Neural progenitor cell (in vitro differentiated cells): ENCODE results near the gene ALOX12B. TPM values are rescaled to one million over a fixed set of nuclear protein-coding genes. Genes with fewer than 3 reads are reported as not detected.

ENCODE experiments used
- DNase-seq: peaks from one replicate; pipeline ENCODE4 v3.0.0-alpha.2; 2016; ENCODE audit warnings: low spot score
- H2AFZ ChIP-seq: fragments of 200-600 bp; sonication (generic); replicated peaks from 2 replicates; pipeline ENCODE4 v1.6.1; 2016; ENCODE audit warnings: antibody characterized with exemption
- H3F3A ChIP-seq: fragments of 200-600 bp; sonication (generic); 2 replicates; pipeline ENCODE4 v1.6.1; 2016; ENCODE audit warnings: antibody characterized with exemption, low read depth
- H3K27ac ChIP-seq: fragments of 200-600 bp; sonication (generic); 2 replicates; pipeline ENCODE4 v1.5.1; 2016; ENCODE audit warnings: mild to moderate bottlenecking
- H3K27me3 ChIP-seq: fragments of 200-600 bp; sonication (generic); 2 replicates; pipeline ENCODE4 v1.6.1; 2016; ENCODE audit warnings: mild to moderate bottlenecking, moderate library complexity
- H3K36me3 ChIP-seq: fragments of 200-600 bp; sonication (generic); 2 replicates; pipeline ENCODE4 v1.5.1; 2016
- H3K4me1 ChIP-seq: fragments of 200-600 bp; sonication (generic); 2 replicates; pipeline ENCODE4 v1.6.1; 2016; ENCODE audit warnings: mixed run types
- H3K4me2 ChIP-seq: fragments of 200-600 bp; sonication (generic); 2 replicates; pipeline ENCODE4 v1.6.1; 2016
- H3K4me3 ChIP-seq: fragments of 200-600 bp; sonication (generic); 2 replicates; pipeline ENCODE4 v1.5.1; 2016
- H3K79me2 ChIP-seq: fragments of 200-600 bp; sonication (generic); 2 replicates; pipeline ENCODE4 v1.6.1; 2016; ENCODE audit warnings: low read depth
- H3K9ac ChIP-seq: fragments of 200-600 bp; sonication (generic); 2 replicates; pipeline ENCODE4 v1.6.1; 2016
- H3K9me3 ChIP-seq: fragments of 200-600 bp; sonication (generic); 2 replicates; pipeline ENCODE4 v1.5.1; 2016; ENCODE audit warnings: low read depth
- H4K20me1 ChIP-seq: fragments of 200-600 bp; sonication (generic); 2 replicates; pipeline ENCODE4 v1.6.1; 2016; ENCODE audit warnings: low read depth
- H3K27ac Mint-ChIP-seq: 3 replicates; pipeline ENCODE4 v1.8.0; 2021; ENCODE audit warnings: mixed read lengths
- H3K27me3 Mint-ChIP-seq: 2 replicates; pipeline ENCODE4 v1.8.0; 2022; ENCODE audit warnings: low read depth, mild to moderate bottlenecking, inconsistent platforms, moderate library complexity, mixed read lengths; ENCODE audit not compliant: insufficient read depth
- H3K36me3 Mint-ChIP-seq: 3 replicates; pipeline ENCODE4 v1.8.0; 2021; ENCODE audit warnings: mixed read lengths
- H3K4me1 Mint-ChIP-seq: 3 replicates; pipeline ENCODE4 v1.8.0; 2021; ENCODE audit warnings: mixed read lengths
- H3K4me3 Mint-ChIP-seq: 3 replicates; pipeline ENCODE4 v1.8.0; 2021; ENCODE audit warnings: mild to moderate bottlenecking, moderate library complexity, mixed read lengths
- H3K9me3 Mint-ChIP-seq: 3 replicates; pipeline ENCODE4 v1.8.0; 2020; ENCODE audit warnings: mixed read lengths
- EZH2 ChIP-seq: fragments of 200-600 bp; sonication (generic); IDR thresholded peaks from 2 replicates; pipeline ENCODE4 v1.6.1; 2017; ENCODE audit warnings: antibody characterized with exemption, mild to moderate bottlenecking, moderate library complexity
- EZH2phosphoT487 ChIP-seq: fragments of 200-600 bp; sonication (generic); IDR thresholded peaks from 2 replicates; pipeline ENCODE4 v1.6.1; 2017; ENCODE audit warnings: antibody characterized with exemption
- total RNA-seq: library from RNA; depleted of rRNA; stranded (reverse); fragments of >200 nt; gene quantifications from 2 replicates; pipeline ENCODE4 v1.2.3, GENCODE V29; 2015; ENCODE audit warnings: low replicate concordance
- TF ChIP-seq, protein P1 (sequence below): fragments of 200-600 bp; sonication (generic); IDR thresholded peaks from 2 replicates; pipeline ENCODE4 v1.5.1; 2017; ENCODE audit warnings: antibody characterized with exemption, mild to moderate bottlenecking

ALOX12B gene
- total RNA-seq, 1 donor from 2014 or later: not detected

DNA sequence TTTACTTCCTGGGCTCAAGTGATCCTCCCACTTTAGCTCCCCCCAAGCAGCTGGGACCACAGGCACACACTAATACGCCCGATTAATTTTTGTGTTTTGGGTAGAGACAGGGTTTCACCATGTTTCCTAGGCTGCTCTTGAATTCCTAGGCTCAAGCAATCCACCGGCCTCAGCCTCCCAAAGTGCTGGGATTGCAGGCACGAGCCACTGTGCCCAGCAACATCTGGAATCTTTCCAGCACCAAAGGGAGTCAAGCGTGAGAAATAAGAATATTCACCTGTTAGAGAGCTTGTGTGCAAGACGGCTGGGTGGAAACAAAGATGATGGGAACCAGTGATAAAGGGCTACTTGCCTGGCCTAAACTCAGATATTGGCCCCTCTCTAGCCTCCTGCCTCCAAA lies 14.2 kb upstream of the ALOX12B start:
- Histone ChIP-seq H3K79me2 (no peaks in the 10 kb centered on the region), H3K27ac (no peak overlapping the region), H3F3A (no peaks in the 10 kb centered on the region), H3K4me3 (no peak overlapping the region), H3K9me3 (no peaks in the 10 kb centered on the region), H3K4me1 (no peaks in the 10 kb centered on the region), H3K9ac (no peak overlapping the region), H4K20me1 (no peaks in the 10 kb centered on the region), H2AFZ (no peak overlapping the region), H3K4me2 (no peak overlapping the region), H3K36me3 (no peaks in the 10 kb centered on the region), H3K27me3 (peaks cover 6% of the 10 kb centered on the region)
- no peaks in the 10 kb centered on the region for H3K36me3 Mint-ChIP-seq
- no peaks in the 10 kb centered on the region for H3K4me1 Mint-ChIP-seq
- TF ChIP-seq, protein P1, sequence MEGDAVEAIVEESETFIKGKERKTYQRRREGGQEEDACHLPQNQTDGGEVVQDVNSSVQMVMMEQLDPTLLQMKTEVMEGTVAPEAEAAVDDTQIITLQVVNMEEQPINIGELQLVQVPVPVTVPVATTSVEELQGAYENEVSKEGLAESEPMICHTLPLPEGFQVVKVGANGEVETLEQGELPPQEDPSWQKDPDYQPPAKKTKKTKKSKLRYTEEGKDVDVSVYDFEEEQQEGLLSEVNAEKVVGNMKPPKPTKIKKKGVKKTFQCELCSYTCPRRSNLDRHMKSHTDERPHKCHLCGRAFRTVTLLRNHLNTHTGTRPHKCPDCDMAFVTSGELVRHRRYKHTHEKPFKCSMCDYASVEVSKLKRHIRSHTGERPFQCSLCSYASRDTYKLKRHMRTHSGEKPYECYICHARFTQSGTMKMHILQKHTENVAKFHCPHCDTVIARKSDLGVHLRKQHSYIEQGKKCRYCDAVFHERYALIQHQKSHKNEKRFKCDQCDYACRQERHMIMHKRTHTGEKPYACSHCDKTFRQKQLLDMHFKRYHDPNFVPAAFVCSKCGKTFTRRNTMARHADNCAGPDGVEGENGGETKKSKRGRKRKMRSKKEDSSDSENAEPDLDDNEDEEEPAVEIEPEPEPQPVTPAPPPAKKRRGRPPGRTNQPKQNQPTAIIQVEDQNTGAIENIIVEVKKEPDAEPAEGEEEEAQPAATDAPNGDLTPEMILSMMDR: no peak
- TF ChIP-seq EZH2phosphoT487 (no peak), EZH2 (no peak)
- no peaks in the 10 kb centered on the region for H3K9me3 Mint-ChIP-seq
- no peak for DNase-seq
- H3K27ac Mint-ChIP-seq: no peak overlapping the region
- no peak overlapping the region for H3K4me3 Mint-ChIP-seq
- H3K27me3 Mint-ChIP-seq: peaks cover 17% of the 10 kb centered on the region

DNA sequence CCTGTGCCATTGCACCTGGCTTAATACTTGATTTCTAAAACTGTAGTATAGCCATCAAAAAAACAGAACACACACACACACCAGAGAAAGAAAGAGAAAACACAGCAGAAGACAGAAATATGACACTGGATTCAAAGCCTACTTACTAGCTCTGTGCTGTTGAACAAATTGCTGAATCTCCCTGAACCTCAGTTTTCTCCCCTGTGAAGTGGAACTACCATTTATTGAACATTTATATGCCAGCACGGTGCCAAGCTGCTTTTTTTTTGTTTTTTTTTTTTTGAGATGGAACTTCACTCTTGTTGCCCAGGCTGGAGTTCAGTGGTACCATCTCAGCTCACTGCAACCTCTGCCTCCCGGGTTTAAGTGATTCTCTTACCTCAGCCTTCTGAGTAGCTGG lies 13.2 kb upstream of the ALOX12B start:
- Mint-ChIP-seq H3K36me3 (no peaks in the 10 kb centered on the region), H3K4me1 (no peaks in the 10 kb centered on the region), H3K9me3 (no peaks in the 10 kb centered on the region), H3K4me3 (no peak overlapping the region), H3K27me3 (peaks cover 17% of the 10 kb centered on the region), H3K27ac (no peak overlapping the region)
- DNase-seq: no peak
- Histone ChIP-seq H2AFZ (no peak overlapping the region), H3K27ac (no peak overlapping the region), H3K27me3 (peaks cover 6% of the 10 kb centered on the region), H3K4me1 (no peaks in the 10 kb centered on the region), H3K9me3 (no peaks in the 10 kb centered on the region), H4K20me1 (no peaks in the 10 kb centered on the region), H3K36me3 (no peaks in the 10 kb centered on the region), H3K79me2 (no peaks in the 10 kb centered on the region), H3K4me2 (no peak overlapping the region), H3F3A (no peaks in the 10 kb centered on the region), H3K4me3 (no peak overlapping the region), H3K9ac (no peak overlapping the region)
- TF ChIP-seq EZH2phosphoT487: no peak
- TF ChIP-seq EZH2: no peak
- TF ChIP-seq, protein P1: no peak

DNA sequence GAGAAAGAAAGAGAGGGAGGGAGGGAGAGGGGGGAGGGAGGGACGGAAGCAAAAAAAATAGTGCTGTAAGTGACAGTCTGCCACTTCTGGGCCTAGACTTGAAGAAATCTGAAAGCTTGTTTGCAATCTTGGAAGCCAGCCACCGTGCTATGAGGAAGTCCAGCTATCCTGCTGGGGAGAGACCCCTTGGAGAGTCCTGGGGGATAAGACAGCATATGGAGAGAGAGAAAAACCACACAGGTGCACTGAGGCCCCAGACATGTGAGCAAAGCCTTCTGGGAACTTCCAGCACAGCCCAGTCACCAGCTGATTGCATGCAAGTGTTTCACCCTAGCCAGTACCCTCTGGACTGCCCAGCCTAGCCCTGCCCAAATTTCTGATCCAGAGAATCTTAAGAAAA lies 12.6 kb upstream of the ALOX12B start:
- no peak overlapping the region for H3K9ac ChIP-seq
- H2AFZ ChIP-seq: no peak overlapping the region
- no peaks in the 10 kb centered on the region for H3K36me3 ChIP-seq
- H3K27ac Mint-ChIP-seq: no peak overlapping the region
- no peak overlapping the region for H3K4me3 ChIP-seq
- H3K36me3 Mint-ChIP-seq: no peaks in the 10 kb centered on the region
- H4K20me1 ChIP-seq: no peaks in the 10 kb centered on the region
- no peaks in the 10 kb centered on the region for H3K4me1 ChIP-seq
- no peaks in the 10 kb centered on the region for H3K4me1 Mint-ChIP-seq
- H3K9me3 ChIP-seq: no peaks in the 10 kb centered on the region
- H3K79me2 ChIP-seq: no peaks in the 10 kb centered on the region
- peaks cover 8% of the 10 kb centered on the region for H3K27me3 ChIP-seq
- H3K9me3 Mint-ChIP-seq: no peaks in the 10 kb centered on the region
- H3F3A ChIP-seq: no peaks in the 10 kb centered on the region
- no peak overlapping the region for H3K4me3 Mint-ChIP-seq
- H3K27me3 Mint-ChIP-seq: peaks cover 19% of the 10 kb centered on the region
- no peak for TF ChIP-seq EZH2phosphoT487
- no peak for TF ChIP-seq EZH2
- TF ChIP-seq, protein P1: no peak
- DNase-seq: no peak
- H3K4me2 ChIP-seq: no peak overlapping the region
- H3K27ac ChIP-seq: no peak overlapping the region

DNA sequence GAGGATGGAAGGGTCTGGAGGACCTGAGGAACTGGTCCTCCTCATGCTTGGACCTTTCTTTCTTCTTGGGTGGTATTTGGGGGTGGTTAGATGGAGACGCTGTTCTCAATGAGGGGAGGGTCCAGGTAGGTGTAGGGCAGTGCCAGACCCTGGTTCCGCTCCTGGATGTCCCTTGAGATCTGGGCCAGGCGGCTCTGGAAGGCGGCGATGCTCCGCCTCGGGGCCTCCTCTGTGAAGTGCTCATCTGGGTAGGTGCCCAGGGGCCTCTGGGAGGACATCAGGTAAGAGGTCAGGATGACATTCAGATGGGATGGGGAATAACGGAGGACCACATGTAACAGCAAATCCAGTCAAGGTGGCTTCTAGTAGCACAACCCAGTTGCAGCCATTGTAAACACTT lies 9.0 kb upstream of the ALOX12B start:
- Histone ChIP-seq H3K36me3 (no peaks in the 10 kb centered on the region), H3K9me3 (no peaks in the 10 kb centered on the region), H3K27me3 (peaks cover 15% of the 10 kb centered on the region), H3K4me3 (no peak overlapping the region), H3K4me1 (no peaks in the 10 kb centered on the region), H3F3A (no peaks in the 10 kb centered on the region), H4K20me1 (no peaks in the 10 kb centered on the region), H3K9ac (no peak overlapping the region), H3K4me2 (no peak overlapping the region), H2AFZ (no peak overlapping the region), H3K79me2 (no peaks in the 10 kb centered on the region), H3K27ac (no peak overlapping the region)
- no peak overlapping the region for H3K27ac Mint-ChIP-seq
- no peak for DNase-seq
- TF ChIP-seq EZH2phosphoT487: no peak
- TF ChIP-seq, protein P1: no peak
- no peak for TF ChIP-seq EZH2
- H3K27me3 Mint-ChIP-seq: peaks cover 25% of the 10 kb centered on the region
- peaks cover 2% of the 10 kb centered on the region for H3K4me1 Mint-ChIP-seq
- H3K4me3 Mint-ChIP-seq: no peak overlapping the region
- H3K9me3 Mint-ChIP-seq: no peaks in the 10 kb centered on the region
- H3K36me3 Mint-ChIP-seq: no peaks in the 10 kb centered on the region
